ENCODE data around the gene KCND3. TPM values are rescaled to one million over a fixed set of nuclear protein-coding genes. Genes with fewer than 3 reads are reported as not detected.

The KCND3 gene
- total RNA-seq, 2 experiments from 2014 or later = not detected

GRCh38 chr1:111739194-111739924 lies 250.1 kb downstream of the KCND3 start, which contains the start of gene INKA2:
INKA2 (minus strand) TSS chr1:111739395; CDS start chr1:111739242, 153 bp downstream.
- Mint-ChIP-seq H3K36me3 (no peaks in the 10 kb centered on the region), H3K4me1 (peaks cover 19% of the 10 kb centered on the region), H3K27ac (peak within 1 kb of the TSS; percentile 72), H3K27me3 (peaks cover 51% of the 10 kb centered on the region), H3K9me3 (no peaks in the 10 kb centered on the region), H3K4me3 (peak within 1 kb of the TSS; percentile 92)
- ATAC-seq (ENCODE audit: low read depth) = peak; percentile 84
- DNase-seq = peak; percentile 87
- POLR2A ChIA-PET = interaction anchor here (0.6 to 2.4 kb wide), 8 partner anchors 16 to 262 kb away, joined by 3 to 8 read pairs (median 4); partner anchors contain the start of gene DDX20

- Mint-ChIP-seq H3K27me3 (peaks cover 48% of the 10 kb centered on the region), H3K4me1 (peaks cover 19% of the 10 kb centered on the region), H3K27ac (peak overlapping the region; percentile 72), H3K36me3 (no peaks in the 10 kb centered on the region), H3K4me3 (peak overlapping the region; percentile 92), H3K9me3 (no peaks in the 10 kb centered on the region)
- ATAC-seq (ENCODE audit: low read depth) = peak; percentile 59
- POLR2A ChIA-PET = interaction anchor here (0.6 to 2.4 kb wide), 8 partner anchors 13 to 268 kb away, joined by 3 to 8 read pairs (median 4); partner anchors contain the start of gene DDX20
- peak; percentile 68 for DNase-seq
Measured at GRCh38 chr1:111738436-111739193, 250.9 kb downstream of the KCND3 start.

- no peaks in the 10 kb centered on the region for H3K9me3 Mint-ChIP-seq
- H3K4me3 Mint-ChIP-seq = peak overlapping the region; percentile 75
- no peak for ATAC-seq (ENCODE audit: low read depth)
- peaks cover 21% of the 10 kb centered on the region for H3K4me1 Mint-ChIP-seq
- peaks cover 44% of the 10 kb centered on the region for H3K27me3 Mint-ChIP-seq
- H3K27ac Mint-ChIP-seq = peak overlapping the region; percentile 54
- no peak for DNase-seq
- POLR2A ChIA-PET = interaction anchor here (0.6 to 2.4 kb wide), 4 partner anchors 13 to 267 kb away, joined by 4 to 8 read pairs (median 6); no protein-coding TSS in a partner anchor
- H3K36me3 Mint-ChIP-seq = no peaks in the 10 kb centered on the region
Measured at GRCh38 chr1:111738133-111738435, 251.4 kb downstream of the KCND3 start.

GRCh38 chr1:111737216-111738132 lies 252.0 kb downstream of the KCND3 start:
- no peaks in the 10 kb centered on the region for H3K36me3 Mint-ChIP-seq
- no peaks in the 10 kb centered on the region for H3K9me3 Mint-ChIP-seq
- H3K27me3 Mint-ChIP-seq = peaks cover 39% of the 10 kb centered on the region
- DNase-seq = no peak
- peaks cover 23% of the 10 kb centered on the region for H3K4me1 Mint-ChIP-seq
- POLR2A ChIA-PET = interaction anchor here (0.6 to 1.0 kb wide), 2 partner anchors 14 to 267 kb away, joined by 4 read pairs; no protein-coding TSS in a partner anchor
- no peak for ATAC-seq (ENCODE audit: low read depth)
- peak overlapping the region; percentile 54 for H3K27ac Mint-ChIP-seq
- H3K4me3 Mint-ChIP-seq = peak overlapping the region; percentile 75

DNA sequence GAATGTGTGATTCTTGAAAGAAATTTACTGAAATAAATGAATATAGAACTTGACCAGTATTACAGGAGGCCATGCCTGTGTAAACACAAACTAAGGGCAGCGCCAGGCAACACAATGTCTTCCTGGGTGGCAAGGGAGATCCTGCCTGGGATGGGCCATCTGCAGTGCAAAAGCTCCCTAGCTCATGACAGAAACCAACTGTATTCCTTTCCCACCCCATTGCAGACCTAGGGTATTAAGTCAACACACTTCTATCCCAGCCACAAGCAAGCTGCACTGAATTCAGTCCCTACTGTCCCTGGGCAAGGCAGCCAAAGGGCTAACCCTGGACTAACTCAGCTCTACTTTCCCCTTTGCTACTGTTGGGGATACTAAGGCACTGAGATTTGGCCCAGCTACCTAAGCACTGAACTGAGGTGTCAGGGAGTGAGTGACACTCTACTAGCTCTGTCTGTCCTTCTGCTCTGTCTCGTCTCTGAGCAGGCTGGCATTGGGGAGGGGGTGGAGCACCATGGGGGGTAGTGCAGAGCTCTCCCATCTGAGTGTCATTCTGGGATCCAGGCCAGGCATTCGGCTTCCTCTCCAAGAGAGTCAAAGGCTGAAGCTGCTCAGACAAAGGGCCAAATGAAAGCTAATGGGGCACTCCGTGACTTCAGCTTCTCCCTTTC lies 252.8 kb downstream of the KCND3 start:
- DNase-seq (no peak), ATAC-seq (ENCODE audit: low read depth) (no peak)
- no peak overlapping the region for H3K27ac Mint-ChIP-seq
- peaks cover 23% of the 10 kb centered on the region for H3K4me1 Mint-ChIP-seq
- H3K36me3 Mint-ChIP-seq = no peaks in the 10 kb centered on the region
- no peaks in the 10 kb centered on the region for H3K9me3 Mint-ChIP-seq
- POLR2A ChIA-PET = no interaction called here
- peaks cover 33% of the 10 kb centered on the region for H3K27me3 Mint-ChIP-seq
- H3K4me3 Mint-ChIP-seq = no peak overlapping the region

DNA sequence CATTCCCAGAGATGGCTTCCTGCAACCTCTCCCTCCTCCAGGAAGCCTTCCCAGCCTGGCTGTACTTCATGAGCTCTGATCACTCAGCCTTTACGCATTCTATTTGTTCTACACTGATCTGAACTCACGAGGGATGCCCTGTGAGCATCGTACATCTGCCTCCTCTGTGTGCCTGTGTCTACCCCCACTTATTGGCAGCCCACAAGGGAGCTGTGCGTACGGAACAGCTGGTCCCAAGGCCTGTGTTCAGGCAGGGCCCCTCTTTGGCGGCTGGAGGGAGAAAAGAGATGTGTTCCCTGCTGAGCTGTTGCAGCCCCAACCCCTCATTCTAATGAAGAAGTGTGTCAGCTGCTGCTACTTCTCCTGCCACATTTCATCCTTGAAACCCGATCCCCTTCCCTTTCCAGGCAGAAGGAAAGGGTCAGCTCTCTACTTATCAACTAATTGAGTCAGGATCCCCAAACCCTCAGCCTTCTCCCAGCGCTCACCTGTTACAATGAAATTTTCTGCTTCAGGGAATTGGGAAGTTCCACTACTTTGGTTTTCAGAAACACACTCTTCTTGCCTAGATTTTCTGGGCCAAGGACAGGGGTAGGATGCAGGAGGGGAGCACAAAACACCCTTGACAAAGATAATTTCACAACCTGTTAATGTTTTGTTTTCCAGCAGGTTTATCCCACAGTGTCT lies 253.5 kb downstream of the KCND3 start:
- POLR2A ChIA-PET = no interaction called here
- Mint-ChIP-seq H3K27me3 (peaks cover 26% of the 10 kb centered on the region), H3K4me1 (peaks cover 23% of the 10 kb centered on the region), H3K36me3 (no peaks in the 10 kb centered on the region), H3K27ac (no peak overlapping the region), H3K9me3 (no peaks in the 10 kb centered on the region), H3K4me3 (no peak overlapping the region)
- no peak for DNase-seq
- no peak for ATAC-seq (ENCODE audit: low read depth)

- POLR2A ChIA-PET = no interaction called here
- H3K36me3 Mint-ChIP-seq = no peaks in the 10 kb centered on the region
- DNase-seq (no peak), ATAC-seq (ENCODE audit: low read depth) (no peak)
- H3K27me3 Mint-ChIP-seq = peaks cover 19% of the 10 kb centered on the region
- peaks cover 19% of the 10 kb centered on the region for H3K4me1 Mint-ChIP-seq
- no peak overlapping the region for H3K4me3 Mint-ChIP-seq
- no peak overlapping the region for H3K27ac Mint-ChIP-seq
- no peaks in the 10 kb centered on the region for H3K9me3 Mint-ChIP-seq
Measured at GRCh38 chr1:111735321-111735720, 254.1 kb downstream of the KCND3 start.

GRCh38 chr1:111734856-111735255 lies 254.6 kb downstream of the KCND3 start:
- H3K36me3 Mint-ChIP-seq = no peaks in the 10 kb centered on the region
- peaks cover 17% of the 10 kb centered on the region for H3K4me1 Mint-ChIP-seq
- DNase-seq = no peak
- H3K27me3 Mint-ChIP-seq = peaks cover 16% of the 10 kb centered on the region
- POLR2A ChIA-PET = no interaction called here
- no peak for ATAC-seq (ENCODE audit: low read depth)
- H3K27ac Mint-ChIP-seq = no peak overlapping the region
- H3K9me3 Mint-ChIP-seq = no peaks in the 10 kb centered on the region
- H3K4me3 Mint-ChIP-seq = no peak overlapping the region

- Mint-ChIP-seq H3K36me3 (no peaks in the 10 kb centered on the region), H3K9me3 (no peaks in the 10 kb centered on the region), H3K4me1 (peaks cover 15% of the 10 kb centered on the region), H3K27ac (no peak overlapping the region), H3K27me3 (peaks cover 14% of the 10 kb centered on the region), H3K4me3 (no peak overlapping the region)
- POLR2A ChIA-PET = no interaction called here
- ATAC-seq (ENCODE audit: low read depth) (no peak), DNase-seq (no peak)
Measured at GRCh38 chr1:111734426-111734825, 255.0 kb downstream of the KCND3 start.

DNA sequence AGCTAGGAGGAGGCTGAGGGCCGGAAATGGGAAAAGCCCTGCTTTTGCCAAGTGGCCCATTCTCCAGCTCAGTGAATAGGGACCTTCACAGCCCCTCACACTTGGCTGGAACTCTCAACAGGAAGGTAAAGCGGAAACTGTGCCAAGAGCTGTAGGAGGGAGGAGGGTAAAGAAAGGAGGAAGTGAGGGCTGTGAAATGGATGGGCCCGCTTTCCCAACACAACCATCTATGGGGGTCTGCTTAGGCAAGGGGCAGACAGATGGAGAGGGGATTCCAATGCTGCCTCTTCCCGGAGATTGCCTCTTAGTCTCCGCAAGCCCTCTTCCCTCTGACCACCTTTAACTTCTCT lies 255.5 kb downstream of the KCND3 start:
- H3K36me3 Mint-ChIP-seq = no peaks in the 10 kb centered on the region

DNA sequence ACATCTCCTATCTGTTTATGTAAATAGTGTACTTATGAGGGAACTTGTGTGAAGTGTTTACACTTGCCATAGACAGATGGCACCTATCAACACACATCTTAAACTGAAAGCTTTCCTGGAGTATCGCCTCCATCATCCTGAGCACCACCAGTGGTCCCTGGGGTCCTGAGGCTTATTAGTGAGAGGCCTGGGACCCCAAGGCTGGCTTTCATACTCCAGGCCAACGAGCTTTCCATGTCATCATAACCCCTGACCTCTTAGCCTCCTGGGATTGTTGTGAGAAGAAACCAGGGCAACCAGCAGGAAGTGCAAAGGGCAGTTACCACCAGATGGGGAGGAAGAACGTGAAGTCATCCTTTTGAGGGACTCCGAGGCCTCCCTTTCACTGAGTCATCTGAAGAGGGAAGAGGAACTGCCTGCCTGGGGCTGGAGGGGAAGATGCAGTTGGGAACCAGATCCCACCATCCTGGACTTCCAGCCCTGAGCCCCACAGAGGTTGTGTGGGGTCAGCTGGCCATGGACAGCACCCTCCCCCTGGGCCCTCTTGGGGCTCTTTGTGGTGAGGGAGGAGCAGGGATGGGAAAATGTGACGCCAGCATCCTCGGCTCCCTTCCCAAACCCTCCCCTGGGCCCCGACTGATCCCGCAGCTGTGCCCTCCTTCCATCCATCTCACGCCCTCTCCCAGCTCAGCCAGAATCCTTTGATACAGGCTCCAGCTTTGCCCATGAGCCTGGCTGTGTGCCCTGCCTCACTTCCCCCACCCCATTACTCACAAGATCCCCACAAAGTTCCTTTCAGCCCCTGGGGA lies 256.1 kb downstream of the KCND3 start:
- no peak overlapping the region for H3K4me3 Mint-ChIP-seq
- ATAC-seq (ENCODE audit: low read depth) (no peak), DNase-seq (no peak)
- H3K36me3 Mint-ChIP-seq = no peaks in the 10 kb centered on the region
- no peaks in the 10 kb centered on the region for H3K9me3 Mint-ChIP-seq
- POLR2A ChIA-PET = no interaction called here
- peaks cover 14% of the 10 kb centered on the region for H3K27me3 Mint-ChIP-seq
- no peak overlapping the region for H3K27ac Mint-ChIP-seq
- peaks cover 13% of the 10 kb centered on the region for H3K4me1 Mint-ChIP-seq

More for the DNA sequence above, 255.5 kb downstream of the KCND3 start:
- Mint-ChIP-seq H3K27me3 (peaks cover 14% of the 10 kb centered on the region), H3K27ac (no peak overlapping the region), H3K9me3 (no peaks in the 10 kb centered on the region), H3K4me1 (peaks cover 15% of the 10 kb centered on the region), H3K4me3 (no peak overlapping the region)
- DNase-seq (no peak), ATAC-seq (ENCODE audit: low read depth) (no peak)
- POLR2A ChIA-PET = no interaction called here

DNA sequence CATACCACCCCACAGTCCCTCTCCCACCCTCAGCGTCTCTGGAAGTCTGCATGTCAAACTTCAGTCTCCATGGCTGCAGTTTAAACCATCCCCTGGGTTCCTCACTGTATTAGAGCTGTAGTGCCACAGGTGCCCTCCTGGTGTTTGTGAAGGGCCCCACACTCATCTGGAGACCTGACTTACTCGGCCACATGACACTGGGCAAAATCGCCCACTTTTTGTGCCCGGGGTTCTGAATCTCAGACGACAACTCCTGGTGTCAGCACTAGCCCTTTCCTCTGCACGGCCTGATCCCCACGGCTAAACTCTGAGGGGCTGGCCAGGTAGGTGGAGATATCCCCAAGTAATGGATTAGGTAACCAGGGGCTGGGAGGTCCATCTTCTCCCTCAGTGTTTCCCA lies 256.8 kb downstream of the KCND3 start:
- no peaks in the 10 kb centered on the region for H3K36me3 Mint-ChIP-seq
- H3K27me3 Mint-ChIP-seq = peaks cover 11% of the 10 kb centered on the region
- H3K27ac Mint-ChIP-seq = no peak overlapping the region
- no peak overlapping the region for H3K4me3 Mint-ChIP-seq
- H3K4me1 Mint-ChIP-seq = peaks cover 8% of the 10 kb centered on the region
- no peaks in the 10 kb centered on the region for H3K9me3 Mint-ChIP-seq
- no peak for ATAC-seq (ENCODE audit: low read depth)
- DNase-seq = no peak
- POLR2A ChIA-PET = no interaction called here
